GM23248 (cell line): ENCODE data around the gene C1orf116. TPM values are rescaled to one million over a fixed set of nuclear protein-coding genes. Genes with fewer than 3 reads are reported as not detected.

Experiments
- DNase-seq: peaks from one replicate; pipeline ENCODE4 v3.0.0-alpha.2; 2015
- H2AFZ ChIP-seq: fragments of 200-600 bp; sonication (generic); 2 replicates; pipeline ENCODE4 v1.6.1; 2016; ENCODE audit warnings: antibody characterized with exemption
- H3F3A ChIP-seq: fragments of 200-600 bp; sonication (generic); 2 replicates; pipeline ENCODE4 v1.6.1; 2016; ENCODE audit warnings: mild to moderate bottlenecking, antibody characterized with exemption, mixed run types; ENCODE audit not compliant: insufficient read depth
- H3K27ac ChIP-seq: fragments of 200-600 bp; sonication (generic); 2 replicates; pipeline ENCODE4 v1.5.1; 2016; ENCODE audit warnings: mild to moderate bottlenecking
- H3K27me3 ChIP-seq: fragments of 200-600 bp; sonication (generic); replicated peaks from 2 replicates; pipeline ENCODE4 v1.6.1; 2016; ENCODE audit warnings: mild to moderate bottlenecking; ENCODE audit not compliant: insufficient read depth
- H3K36me3 ChIP-seq: fragments of 200-600 bp; sonication (generic); 2 replicates; pipeline ENCODE4 v1.6.1; 2016; ENCODE audit warnings: low read depth, mild to moderate bottlenecking
- H3K4me1 ChIP-seq: fragments of 200-600 bp; sonication (generic); 2 replicates; pipeline ENCODE4 v1.6.1; 2016; ENCODE audit warnings: mild to moderate bottlenecking; ENCODE audit not compliant: insufficient read depth
- H3K4me2 ChIP-seq: fragments of 200-600 bp; sonication (generic); one replicate; pipeline ENCODE4 v1.6.1; 2016; ENCODE audit warnings: mild to moderate bottlenecking; ENCODE audit not compliant: unreplicated experiment
- H3K4me3 ChIP-seq: fragments of 200-600 bp; sonication (generic); 2 replicates; pipeline ENCODE4 v1.5.1; 2016; ENCODE audit warnings: mild to moderate bottlenecking
- H3K79me2 ChIP-seq: fragments of 200-600 bp; sonication (generic); 2 replicates; pipeline ENCODE4 v1.6.1; 2016; ENCODE audit warnings: mild to moderate bottlenecking; ENCODE audit not compliant: insufficient read depth
- H3K9ac ChIP-seq: fragments of 200-600 bp; sonication (generic); 2 replicates; pipeline ENCODE4 v1.6.1; 2016; ENCODE audit warnings: mild to moderate bottlenecking
- H3K9me2 ChIP-seq: fragments of 200-600 bp; sonication (generic); 2 replicates; pipeline ENCODE4 v1.6.1; 2016; ENCODE audit warnings: mixed run types, mild to moderate bottlenecking, moderate library complexity; ENCODE audit not compliant: insufficient read depth
- H3K9me3 ChIP-seq: fragments of 200-600 bp; sonication (generic); one replicate; pipeline ENCODE4 v1.6.1; 2017; ENCODE audit warnings: low read depth
- H4K20me1 ChIP-seq: fragments of 200-600 bp; sonication (generic); 2 replicates; pipeline ENCODE4 v1.6.0; 2016; ENCODE audit not compliant: insufficient read depth
- EZH2 ChIP-seq: fragments of 200-600 bp; sonication (generic); IDR thresholded peaks from 2 replicates; pipeline ENCODE4 v1.6.1; 2018; ENCODE audit warnings: antibody characterized with exemption, mild to moderate bottlenecking; ENCODE audit not compliant: insufficient read depth, poor library complexity, severe bottlenecking
- EZH2phosphoT487 ChIP-seq: fragments of 200-600 bp; sonication (generic); IDR thresholded peaks from 2 replicates; pipeline ENCODE4 v1.6.1; 2018; ENCODE audit warnings: antibody characterized with exemption, moderate library complexity, mild to moderate bottlenecking, low read depth; ENCODE audit not compliant: insufficient read depth
- WGBS, 2 experiments: methylation state at CpG; one replicate each; pipeline ENCODE4 v1.1.6; 2015 to 2017; ENCODE audit warnings: low lambda C conversion rate in 2 of 2, low coverage in 1 of 2; ENCODE audit errors: missing lambda C conversion rate in 2 of 2; 5-methylcytosine and 5-hydroxymethylcytosine counted together
- in situ Hi-C: fragments of 300-500 bp; cut with MboI; formaldehyde crosslinking; loops from 2 replicates; pipeline ENCODE4 v1.15.0; 2020
- polyA plus RNA-seq: library from polyadenylated mRNA; unstranded; fragments of >200 nt; fragmentation: Nextera tagmentation; extraction: Ambion mirVana; gene quantifications from 2 replicates; pipeline ENCODE4 v1.2.1, GENCODE V29; 2016
- total RNA-seq: library from RNA; depleted of rRNA; stranded (reverse); fragments of >200 nt; shearing (Covaris generic); gene quantifications from 2 replicates; pipeline ENCODE4 v1.2.3, GENCODE V29; 2014

The C1orf116 gene
- total and polyA plus RNA-seq, 2 experiments from 2014 or later: not detected

DNA sequence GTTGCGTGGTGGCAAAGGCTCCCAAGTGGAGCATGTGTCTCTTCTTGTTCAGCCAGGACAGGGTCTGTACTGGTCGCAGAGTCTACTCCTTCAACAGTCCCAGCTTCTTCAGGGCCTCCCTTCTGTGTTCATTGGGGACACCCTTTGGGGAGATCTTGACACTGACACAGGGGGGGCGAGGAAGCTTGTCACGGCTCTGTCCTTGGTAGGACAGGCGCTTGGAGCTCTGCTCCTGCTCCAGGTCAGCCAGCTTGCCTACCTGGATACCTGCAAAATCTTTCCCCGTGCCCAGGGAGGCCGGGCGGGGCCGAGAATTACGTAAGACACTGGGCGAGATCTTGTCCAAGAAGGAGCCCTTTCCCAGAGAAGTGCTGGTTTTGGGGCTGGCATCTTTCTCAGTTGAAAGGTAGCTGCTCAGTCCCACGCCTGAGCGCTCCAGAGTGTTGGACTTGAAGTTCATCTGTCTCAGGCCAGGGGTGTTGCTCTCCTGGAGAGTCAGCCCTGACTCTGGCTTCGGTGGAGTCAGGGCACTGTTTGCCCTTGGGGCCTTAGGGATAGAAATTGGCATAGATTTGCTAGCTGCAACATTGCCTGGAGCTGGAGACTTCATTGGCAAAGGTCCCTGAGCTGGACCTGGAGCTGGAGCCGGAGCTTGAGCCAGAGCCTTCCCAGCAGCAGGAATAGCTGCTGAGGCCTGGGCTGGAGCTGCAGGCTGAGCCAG lies 10.5 kb downstream of the C1orf116 start:
- Histone ChIP-seq H3K9ac (no peak overlapping the region), H3K4me2 (no peak overlapping the region), H3F3A (peaks cover 16% of the 10 kb centered on the region), H3K79me2 (no peaks in the 10 kb centered on the region), H3K9me2 (no peaks in the 10 kb centered on the region), H3K27me3 (no peaks in the 10 kb centered on the region), H3K9me3 (no peaks in the 10 kb centered on the region), H3K4me3 (no peak overlapping the region), H3K27ac (no peak overlapping the region), H2AFZ (no peak overlapping the region), H4K20me1 (no peaks in the 10 kb centered on the region), H3K36me3 (no peaks in the 10 kb centered on the region), H3K4me1 (peaks cover 41% of the 10 kb centered on the region)
- no peak for DNase-seq
- TF ChIP-seq EZH2phosphoT487 (no peak), EZH2 (no peak)
- 89 to 90% methylated on average over 15 of the region's 15 CpGs for WGBS, 2 experiments
- in situ Hi-C loops: no loop called here

DNA sequence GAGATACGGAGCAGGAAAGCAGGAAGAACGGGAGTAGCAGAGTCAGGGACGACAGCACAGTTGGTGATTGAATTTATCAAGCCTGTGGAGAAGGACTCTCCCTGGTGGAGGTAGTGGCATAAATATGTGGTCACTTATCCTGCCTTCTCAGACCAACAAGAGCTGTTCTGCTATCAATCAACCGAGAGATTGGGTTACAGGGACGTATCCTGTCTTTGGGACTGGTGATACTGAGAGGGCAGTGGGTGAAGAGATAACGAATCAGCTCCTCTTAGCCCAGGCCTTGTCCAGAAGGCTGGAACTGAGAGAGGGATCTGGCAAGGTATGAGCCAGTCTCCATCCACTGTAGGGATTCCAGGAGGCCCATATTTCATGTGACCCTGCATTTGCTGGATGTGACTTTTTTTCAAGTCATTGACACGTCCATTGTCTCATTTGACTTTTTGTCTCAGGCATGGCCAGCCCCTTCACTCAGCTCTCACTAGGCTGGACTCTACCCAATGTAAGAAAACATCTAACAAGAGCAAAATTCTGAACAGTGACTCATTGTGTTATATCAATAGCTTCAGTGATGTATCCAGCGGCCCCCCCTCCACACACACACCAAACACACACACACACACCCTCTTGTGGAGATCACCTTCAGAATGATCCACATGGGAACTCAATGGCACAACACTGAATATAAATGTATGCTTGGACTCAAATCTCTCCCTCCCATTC lies 11.3 kb downstream of the C1orf116 start:
- H3K27me3 ChIP-seq: no peaks in the 10 kb centered on the region
- no peaks in the 10 kb centered on the region for H3K36me3 ChIP-seq
- H3K4me1 ChIP-seq: peaks cover 34% of the 10 kb centered on the region
- H3K79me2 ChIP-seq: no peaks in the 10 kb centered on the region
- no peaks in the 10 kb centered on the region for H3K9me2 ChIP-seq
- H3K4me2 ChIP-seq: no peak overlapping the region
- peaks cover 13% of the 10 kb centered on the region for H3F3A ChIP-seq
- no peak overlapping the region for H2AFZ ChIP-seq
- H3K9me3 ChIP-seq: no peaks in the 10 kb centered on the region
- TF ChIP-seq EZH2phosphoT487 (no peak), EZH2 (no peak)
- in situ Hi-C loops: no loop called here
- no peak overlapping the region for H3K4me3 ChIP-seq
- H4K20me1 ChIP-seq: no peaks in the 10 kb centered on the region
- WGBS, 2 experiments: 82 to 86% methylated on average over 8 of the region's 8 CpGs
- no peak overlapping the region for H3K9ac ChIP-seq
- no peak overlapping the region for H3K27ac ChIP-seq
- DNase-seq: no peak

DNA sequence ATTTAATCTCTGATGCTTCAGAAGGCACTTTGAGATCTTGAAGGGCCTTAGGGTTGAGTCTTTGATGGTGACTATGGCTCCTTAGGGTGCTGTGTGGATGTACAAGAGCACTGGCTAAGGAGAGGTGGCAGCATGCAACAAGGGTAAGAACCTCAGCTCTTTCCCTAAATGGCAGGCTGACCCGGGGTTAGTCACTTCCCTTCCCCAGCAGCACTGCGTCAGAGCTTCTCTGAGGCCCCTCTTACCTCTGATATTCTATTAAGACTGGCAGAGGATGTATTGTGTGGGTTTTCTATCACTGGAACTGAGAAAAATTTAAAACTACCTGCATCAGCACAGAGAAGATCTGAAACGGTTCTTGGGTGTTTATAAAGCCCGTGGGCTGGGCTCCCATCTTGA lies 11.8 kb downstream of the C1orf116 start:
- H3K27ac ChIP-seq: no peak overlapping the region
- H3K36me3 ChIP-seq: no peaks in the 10 kb centered on the region
- no peaks in the 10 kb centered on the region for H4K20me1 ChIP-seq
- H3K9me3 ChIP-seq: no peaks in the 10 kb centered on the region
- no peaks in the 10 kb centered on the region for H3K9me2 ChIP-seq
- peaks cover 7% of the 10 kb centered on the region for H3F3A ChIP-seq
- H2AFZ ChIP-seq: no peak overlapping the region
- H3K9ac ChIP-seq: no peak overlapping the region
- H3K4me3 ChIP-seq: no peak overlapping the region
- peaks cover 32% of the 10 kb centered on the region for H3K4me1 ChIP-seq
- no peaks in the 10 kb centered on the region for H3K27me3 ChIP-seq
- H3K4me2 ChIP-seq: peak overlapping the region; percentile 3
- TF ChIP-seq EZH2: no peak
- no peak for TF ChIP-seq EZH2phosphoT487
- 33 to 52% methylated on average over 4 of the region's 4 CpGs for WGBS, 2 experiments
- no peaks in the 10 kb centered on the region for H3K79me2 ChIP-seq
- DNase-seq: peak; percentile 43
- in situ Hi-C loops: no loop called here

GRCh38 chr1:207020065-207020708 lies 12.4 kb downstream of the C1orf116 start:
- Histone ChIP-seq H3K4me1 (peaks cover 28% of the 10 kb centered on the region), H3K9ac (no peak overlapping the region), H2AFZ (no peak overlapping the region), H4K20me1 (no peaks in the 10 kb centered on the region), H3K9me3 (no peaks in the 10 kb centered on the region), H3K27ac (no peak overlapping the region), H3K36me3 (no peaks in the 10 kb centered on the region), H3K27me3 (no peaks in the 10 kb centered on the region), H3K9me2 (no peaks in the 10 kb centered on the region), H3K79me2 (no peaks in the 10 kb centered on the region), H3F3A (peaks cover 2% of the 10 kb centered on the region), H3K4me3 (no peak overlapping the region), H3K4me2 (peak overlapping the region; percentile 3)
- in situ Hi-C loops: no loop called here
- WGBS, 2 experiments: 81 to 84% methylated on average over 9 of the region's 9 CpGs
- TF ChIP-seq EZH2: no peak
- TF ChIP-seq EZH2phosphoT487: no peak
- DNase-seq: no peak
